Measurements from ENCODE around the gene UACA. TPM values are rescaled to one million over a fixed set of nuclear protein-coding genes. Genes with fewer than 3 reads are reported as not detected.
A peak's percentile ranks its signal among the peaks of the same experiment; 100 is the strongest.

UACA gene
- total and polyA plus RNA-seq, 2 experiments from 2014 or later = 127 to 155 TPM

DNA sequence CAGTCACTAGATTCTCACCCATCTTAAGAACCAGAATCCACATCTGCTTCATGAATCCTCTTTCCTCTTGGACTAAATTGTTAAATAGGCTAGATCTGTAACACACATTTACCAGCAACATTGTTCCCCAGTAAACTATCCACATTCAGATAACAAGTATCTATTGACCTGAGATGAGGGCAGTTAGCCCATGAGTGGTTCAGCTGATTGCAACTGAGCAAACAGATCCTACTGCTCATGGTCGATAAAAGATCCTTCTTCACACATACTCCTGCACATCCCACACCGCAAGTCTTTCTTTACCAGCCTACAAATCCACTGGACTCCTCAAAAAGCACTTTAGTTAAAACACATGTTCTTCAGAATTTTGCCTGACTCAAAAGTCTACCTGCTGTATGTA, 59.2 kb downstream of the UACA start:
- Histone ChIP-seq H3K27ac (peak overlapping the region; percentile 56), H3K9me3 (ENCODE audit: low read depth) (no peaks in the 10 kb centered on the region), H3K36me3 (no peaks in the 10 kb centered on the region), H3K4me1 (ENCODE audit: low read depth) (peaks cover 47% of the 10 kb centered on the region), H3K4me3 (no peak overlapping the region), H3K27me3 (no peaks in the 10 kb centered on the region)
- no peak for DNase-seq (ENCODE audit: low read depth in 1 of 2, low spot score in 1 of 2)
- TF ChIP-seq CTCF (IDR thresholded peaks at IDR 0.05; ENCODE audit: low read depth, low read length) = no peak

- Histone ChIP-seq H3K36me3 (no peaks in the 10 kb centered on the region), H3K27me3 (no peaks in the 10 kb centered on the region), H3K27ac (peak overlapping the region; percentile 56), H3K9me3 (ENCODE audit: low read depth) (no peaks in the 10 kb centered on the region), H3K4me1 (ENCODE audit: low read depth) (peaks cover 56% of the 10 kb centered on the region), H3K4me3 (no peak overlapping the region)
- no peak for TF ChIP-seq CTCF (IDR thresholded peaks at IDR 0.05; ENCODE audit: low read depth, low read length)
- peak in 1 of 2 donors; percentile 34 for DNase-seq (ENCODE audit: low read depth in 1 of 2, low spot score in 1 of 2)
Observed at GRCh38 chr15:70703096-70703878, 60.1 kb downstream of the UACA start.

GRCh38 chr15:70702584-70702983, 60.8 kb downstream of the UACA start:
- Histone ChIP-seq H3K4me1 (ENCODE audit: low read depth) (peaks cover 58% of the 10 kb centered on the region), H3K36me3 (no peaks in the 10 kb centered on the region), H3K4me3 (no peak overlapping the region), H3K27me3 (no peaks in the 10 kb centered on the region), H3K27ac (peak overlapping the region; percentile 56), H3K9me3 (ENCODE audit: low read depth) (no peaks in the 10 kb centered on the region)
- no peak for TF ChIP-seq CTCF (IDR thresholded peaks at IDR 0.05; ENCODE audit: low read depth, low read length)
- peak in 1 of 2 donors; percentile 37 for DNase-seq (ENCODE audit: low read depth in 1 of 2, low spot score in 1 of 2)

- no peak for TF ChIP-seq CTCF (IDR thresholded peaks at IDR 0.05; ENCODE audit: low read depth, low read length)
- H3K27me3 ChIP-seq = no peaks in the 10 kb centered on the region
- H3K4me3 ChIP-seq = peak overlapping the region; percentile 6
- peak; percentile 45 to 64 for DNase-seq (ENCODE audit: low read depth in 1 of 2, low spot score in 1 of 2)
- peaks cover 58% of the 10 kb centered on the region for H3K4me1 ChIP-seq (ENCODE audit: low read depth)
- peak overlapping the region; percentile 56 for H3K27ac ChIP-seq
- no peaks in the 10 kb centered on the region for H3K36me3 ChIP-seq
- no peaks in the 10 kb centered on the region for H3K9me3 ChIP-seq (ENCODE audit: low read depth)
Observed at GRCh38 chr15:70701891-70702568, 61.3 kb downstream of the UACA start.

GRCh38 chr15:70701171-70701570, 62.2 kb downstream of the UACA start:
- DNase-seq (ENCODE audit: low read depth in 1 of 2, low spot score in 1 of 2) = no peak
- Histone ChIP-seq H3K27me3 (no peaks in the 10 kb centered on the region), H3K4me3 (no peak overlapping the region), H3K9me3 (ENCODE audit: low read depth) (no peaks in the 10 kb centered on the region), H3K4me1 (ENCODE audit: low read depth) (peaks cover 58% of the 10 kb centered on the region), H3K36me3 (peaks cover 8% of the 10 kb centered on the region), H3K27ac (peak overlapping the region; percentile 56)
- no peak for TF ChIP-seq CTCF (IDR thresholded peaks at IDR 0.05; ENCODE audit: low read depth, low read length)
